ENCODE measurements around the gene SRMS. TPM values are rescaled to one million over a fixed set of nuclear protein-coding genes. Genes with fewer than 3 reads are reported as not detected.
A peak's percentile ranks its signal among the peaks of the same experiment; 100 is the strongest.

SRMS gene
- polyA plus RNA-seq, 1 donor from 2014 or later, result 0.43 TPM

GRCh38 chr20:63534427-63534830 lies 13.1 kb downstream of the SRMS start:
- Mint-ChIP-seq H3K27ac (no peak overlapping the region), H3K4me3 (no peak overlapping the region), H3K36me3 (peaks cover 1% of the 10 kb centered on the region)

DNA sequence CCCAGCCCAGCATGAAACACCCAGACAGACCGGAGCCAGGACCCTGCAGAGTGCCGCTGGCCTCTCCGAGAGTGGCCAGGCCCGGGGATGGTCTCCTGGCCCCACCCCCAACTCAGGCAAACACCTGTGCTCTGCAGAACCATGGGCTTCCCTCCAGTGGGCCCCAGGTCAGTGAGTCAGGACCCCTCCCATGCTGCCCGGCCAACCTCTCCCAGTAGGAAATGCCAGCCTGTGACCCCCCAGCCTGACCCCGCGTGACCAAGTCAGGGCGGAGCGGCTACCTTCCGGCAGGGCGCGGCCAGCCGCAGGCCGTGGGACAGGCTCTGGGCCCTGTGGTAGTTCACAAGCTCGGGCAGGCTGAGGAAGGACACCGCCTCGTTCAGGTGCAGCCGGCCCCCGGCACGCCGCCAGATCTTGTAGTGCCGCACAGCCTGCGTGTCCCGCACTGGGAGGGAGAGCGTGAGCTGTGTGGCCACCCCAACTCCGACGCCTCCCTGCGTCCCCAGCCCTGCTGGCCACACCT lies 13.6 kb downstream of the SRMS start:
- H3K27ac Mint-ChIP-seq, result no peak overlapping the region
- peaks cover 2% of the 10 kb centered on the region for H3K27me3 Mint-ChIP-seq
- no peaks in the 10 kb centered on the region for H3K9me3 Mint-ChIP-seq
- no peak overlapping the region for H3K4me3 Mint-ChIP-seq
- peaks cover 2 to 13% (median 8%) of the 10 kb centered on the region in 3 donors for H3K4me1 Mint-ChIP-seq
- H3K36me3 Mint-ChIP-seq, result peaks cover 1% of the 10 kb centered on the region

More at GRCh38 chr20:63534427-63534830, 13.1 kb downstream of the SRMS start:
- Mint-ChIP-seq H3K27me3 (no peaks in the 10 kb centered on the region), H3K9me3 (no peaks in the 10 kb centered on the region), H3K4me1 (peaks cover 2 to 10% (median 5%) of the 10 kb centered on the region in 3 donors)

DNA sequence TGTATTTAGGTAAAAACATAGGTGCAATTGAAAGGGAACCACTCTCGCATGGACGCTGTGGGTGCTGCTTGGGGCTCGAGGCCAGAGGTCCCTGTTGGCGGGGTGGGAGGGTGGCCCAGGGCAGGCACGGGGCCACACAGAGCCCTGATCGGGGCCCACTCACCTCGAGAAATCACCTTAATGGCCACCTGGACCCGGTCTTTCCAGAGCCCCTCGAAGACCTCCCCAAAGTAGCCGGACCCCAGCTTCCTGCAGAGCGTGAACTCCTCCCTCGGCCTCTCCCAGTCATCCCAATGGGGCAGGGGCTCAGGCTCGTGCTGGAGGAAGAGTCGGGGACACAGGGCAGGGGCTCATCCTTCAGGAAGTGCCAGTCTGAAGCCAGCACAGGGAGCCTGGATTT lies 14.2 kb downstream of the SRMS start:
- H3K4me1 Mint-ChIP-seq, result peaks cover 7 to 16% (median 12%) of the 10 kb centered on the region in 3 donors
- H3K9me3 Mint-ChIP-seq, result no peaks in the 10 kb centered on the region
- H3K4me3 Mint-ChIP-seq, result no peak overlapping the region
- no peak overlapping the region for H3K27ac Mint-ChIP-seq
- peaks cover 6% of the 10 kb centered on the region for H3K27me3 Mint-ChIP-seq
- H3K36me3 Mint-ChIP-seq, result peaks cover 1% of the 10 kb centered on the region

DNA sequence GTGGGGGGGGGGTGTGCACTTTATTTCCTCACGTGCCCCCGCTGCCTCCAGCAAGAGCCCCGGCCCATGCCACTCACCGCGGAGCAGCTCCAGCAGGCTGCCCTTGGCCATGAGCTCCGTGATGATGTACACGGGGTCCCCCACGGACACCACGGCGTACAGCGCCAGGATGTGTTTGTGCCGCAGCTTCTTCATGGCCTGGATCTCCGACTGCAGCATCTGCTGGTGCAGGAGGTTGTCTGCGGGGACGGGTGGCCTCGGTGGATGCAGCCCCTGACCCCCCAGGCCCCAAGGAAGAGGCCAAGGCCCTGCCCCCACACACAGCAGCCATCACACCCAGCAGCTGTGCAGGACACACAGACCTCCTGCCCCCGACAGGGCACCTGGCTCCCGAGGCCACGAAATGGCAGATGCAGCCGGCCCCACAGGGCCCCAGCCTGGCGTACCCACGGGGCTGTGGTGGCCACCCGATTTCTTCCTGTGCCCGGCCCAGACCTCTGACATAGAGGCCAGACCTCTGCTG lies 15.0 kb downstream of the SRMS start:
- Mint-ChIP-seq H3K27me3 (peaks cover 6% of the 10 kb centered on the region), H3K4me1 (peaks cover 5 to 21% (median 20%) of the 10 kb centered on the region in 3 donors), H3K36me3 (peaks cover 1% of the 10 kb centered on the region), H3K4me3 (peak overlapping the region in 1 of 4 donors; percentile 35), H3K27ac (peak overlapping the region in 1 of 3 donors; percentile 6), H3K9me3 (no peaks in the 10 kb centered on the region)

DNA sequence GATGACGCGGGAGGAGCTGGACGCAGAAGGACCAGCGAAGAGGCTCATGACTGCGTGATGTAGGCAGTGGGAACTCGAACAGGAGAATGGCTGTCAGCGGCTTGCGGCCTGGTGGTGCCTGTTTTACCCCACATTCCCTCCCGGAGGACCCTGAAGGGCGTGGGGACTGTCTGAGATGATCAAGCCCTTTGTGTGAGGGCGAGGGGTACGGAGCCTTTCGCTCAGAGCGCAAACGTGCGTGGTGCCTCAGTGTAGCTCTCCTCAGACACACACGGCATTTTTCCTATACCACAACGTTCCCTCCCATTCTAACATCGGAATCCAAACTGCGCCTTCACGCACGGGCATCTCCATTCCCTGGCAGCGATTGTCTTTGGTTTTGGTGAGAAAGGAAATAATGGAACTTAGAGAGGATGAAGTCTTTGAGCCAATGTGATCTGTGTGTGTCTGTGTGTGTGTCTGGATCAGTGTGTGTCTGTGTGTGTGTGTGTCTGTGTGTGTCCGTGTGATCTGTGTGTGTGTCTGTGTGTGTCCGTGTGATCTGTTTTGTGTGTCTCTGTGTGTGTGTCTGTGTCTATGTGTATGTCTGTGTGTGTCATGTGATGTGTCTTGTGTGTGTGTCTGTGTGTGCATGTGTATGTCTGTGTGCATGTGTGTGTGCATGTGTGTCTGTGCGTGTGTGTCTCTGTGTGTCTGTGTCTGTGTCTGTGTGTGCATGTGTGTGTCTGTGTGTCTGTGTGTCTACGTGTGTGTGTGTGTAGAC lies 15.7 kb downstream of the SRMS start:
- H3K4me1 Mint-ChIP-seq, result peaks cover 7 to 23% (median 19%) of the 10 kb centered on the region in 3 donors
- peaks cover 1% of the 10 kb centered on the region for H3K36me3 Mint-ChIP-seq
- no peaks in the 10 kb centered on the region for H3K9me3 Mint-ChIP-seq
- peaks cover 8% of the 10 kb centered on the region for H3K27me3 Mint-ChIP-seq
- peak overlapping the region in 1 of 4 donors; percentile 35 for H3K4me3 Mint-ChIP-seq
- peak overlapping the region; percentile 0 to 48 (median 6) for H3K27ac Mint-ChIP-seq

DNA sequence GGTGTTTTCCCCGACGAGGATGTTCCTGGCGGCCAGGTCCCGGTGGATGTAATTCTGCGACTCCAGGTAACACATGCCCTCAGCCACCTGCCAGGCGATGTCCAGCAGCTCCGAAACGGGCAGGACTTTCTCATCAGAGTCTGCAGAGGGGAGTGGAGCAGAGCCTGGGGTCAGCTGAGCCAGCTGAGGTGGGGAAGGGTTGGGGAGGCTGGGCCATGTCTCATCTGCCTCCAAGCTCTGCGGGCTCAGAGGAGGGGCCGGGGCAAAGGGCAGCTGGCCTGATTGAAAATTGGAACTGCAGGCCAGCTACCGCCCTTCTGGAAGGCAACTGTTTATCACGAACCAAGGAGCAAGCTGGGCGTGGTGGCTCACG lies 16.8 kb downstream of the SRMS start:
- Mint-ChIP-seq H3K36me3 (peaks cover 1% of the 10 kb centered on the region), H3K27ac (no peak overlapping the region), H3K27me3 (peaks cover 8% of the 10 kb centered on the region), H3K4me3 (no peak overlapping the region), H3K9me3 (no peaks in the 10 kb centered on the region), H3K4me1 (peaks cover 7 to 24% (median 21%) of the 10 kb centered on the region in 3 donors)

GRCh38 chr20:63529861-63530787 lies 17.4 kb downstream of the SRMS start:
- H3K4me1 Mint-ChIP-seq, result peaks cover 7 to 28% (median 21%) of the 10 kb centered on the region in 3 donors
- H3K4me3 Mint-ChIP-seq, result no peak overlapping the region
- H3K27ac Mint-ChIP-seq, result no peak overlapping the region
- peaks cover 8% of the 10 kb centered on the region for H3K27me3 Mint-ChIP-seq
- no peaks in the 10 kb centered on the region for H3K9me3 Mint-ChIP-seq
- H3K36me3 Mint-ChIP-seq, result no peaks in the 10 kb centered on the region

DNA sequence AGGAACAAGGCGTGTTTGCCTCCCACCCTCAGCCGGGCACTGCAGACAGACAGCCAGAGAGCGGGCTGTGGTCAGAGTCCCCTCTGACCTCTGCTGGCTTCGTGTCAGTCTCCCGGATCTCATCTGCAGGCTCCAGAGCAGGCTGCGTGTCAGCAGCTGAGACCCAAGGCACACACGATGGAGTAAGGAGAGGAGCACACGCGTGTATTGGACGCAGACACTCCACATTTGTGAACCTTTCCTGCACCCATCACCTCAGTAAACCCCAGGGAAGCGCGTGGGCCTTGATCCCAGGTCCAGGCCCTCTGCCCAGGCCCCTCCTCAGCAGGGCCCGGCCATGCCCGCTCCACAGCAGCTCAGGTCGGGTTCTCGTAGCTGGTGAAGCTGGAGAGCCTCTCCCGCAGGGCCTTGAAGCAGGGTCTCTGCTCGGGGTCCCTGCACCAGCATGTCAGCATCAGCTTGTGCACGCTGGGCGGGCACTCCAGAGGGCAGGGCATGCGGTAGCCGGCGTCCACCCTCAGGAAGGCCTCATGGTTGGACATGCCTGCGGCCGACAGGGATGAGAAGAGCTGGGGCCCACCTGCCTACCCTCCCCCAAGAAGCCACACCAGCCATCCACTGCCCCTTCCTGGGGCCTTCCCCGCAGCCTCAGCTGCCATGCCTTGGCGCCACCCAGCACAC lies 18.2 kb downstream of the SRMS start:
- Mint-ChIP-seq H3K4me1 (peaks cover 7 to 31% (median 21%) of the 10 kb centered on the region in 3 donors), H3K27ac (peak overlapping the region in 1 of 3 donors; percentile 92), H3K4me3 (peak overlapping the region in 1 of 4 donors; percentile 71), H3K9me3 (peaks cover 0 to under 1% (median 0%) of the 10 kb centered on the region in 3 donors), H3K36me3 (peaks cover under 1% of the 10 kb centered on the region), H3K27me3 (peaks cover 8% of the 10 kb centered on the region)

- H3K27me3 Mint-ChIP-seq, result peaks cover 8% of the 10 kb centered on the region
- H3K9me3 Mint-ChIP-seq, result peaks cover 0 to 6% (median 0%) of the 10 kb centered on the region in 3 donors
- peak overlapping the region in 3 of 4 donors; percentile 12 to 70 (median 53) for H3K4me3 Mint-ChIP-seq
- H3K4me1 Mint-ChIP-seq, result peaks cover 8 to 31% (median 24%) of the 10 kb centered on the region in 3 donors
- H3K27ac Mint-ChIP-seq, result peak overlapping the region in 1 of 3 donors; percentile 91
- peaks cover 2% of the 10 kb centered on the region for H3K36me3 Mint-ChIP-seq
These were observed 20.4 kb downstream of the SRMS start for GRCh38 chr20:63527184-63527583.

DNA sequence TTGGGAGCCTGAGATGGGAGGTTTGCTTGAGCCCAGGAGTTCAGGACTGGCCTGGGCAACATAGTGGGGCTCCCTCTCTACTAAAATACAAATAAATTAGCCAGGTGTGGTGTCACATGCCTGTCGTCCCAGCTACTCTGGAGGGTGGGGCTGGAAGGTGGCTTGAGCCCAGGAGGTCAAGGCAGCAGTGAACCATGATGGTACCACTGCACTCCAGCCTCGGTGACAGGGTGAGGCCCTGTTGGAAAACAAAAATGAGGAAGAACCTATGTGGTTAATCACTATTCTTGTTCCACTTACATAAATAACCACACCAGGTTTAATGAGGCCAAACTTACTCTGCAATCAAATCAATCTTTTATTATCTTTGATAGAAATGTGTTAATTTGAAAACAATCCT lies 21.6 kb downstream of the SRMS start:
- peak overlapping the region in 1 of 3 donors; percentile 60 for H3K27ac Mint-ChIP-seq
- H3K27me3 Mint-ChIP-seq, result peaks cover 8% of the 10 kb centered on the region
- H3K36me3 Mint-ChIP-seq, result peaks cover 2% of the 10 kb centered on the region
- peaks cover 8 to 26% (median 21%) of the 10 kb centered on the region in 3 donors for H3K4me1 Mint-ChIP-seq
- peak overlapping the region in 3 of 4 donors; percentile 16 to 76 (median 17) for H3K4me3 Mint-ChIP-seq
- H3K9me3 Mint-ChIP-seq, result peaks cover 0 to 6% (median 0%) of the 10 kb centered on the region in 3 donors

DNA sequence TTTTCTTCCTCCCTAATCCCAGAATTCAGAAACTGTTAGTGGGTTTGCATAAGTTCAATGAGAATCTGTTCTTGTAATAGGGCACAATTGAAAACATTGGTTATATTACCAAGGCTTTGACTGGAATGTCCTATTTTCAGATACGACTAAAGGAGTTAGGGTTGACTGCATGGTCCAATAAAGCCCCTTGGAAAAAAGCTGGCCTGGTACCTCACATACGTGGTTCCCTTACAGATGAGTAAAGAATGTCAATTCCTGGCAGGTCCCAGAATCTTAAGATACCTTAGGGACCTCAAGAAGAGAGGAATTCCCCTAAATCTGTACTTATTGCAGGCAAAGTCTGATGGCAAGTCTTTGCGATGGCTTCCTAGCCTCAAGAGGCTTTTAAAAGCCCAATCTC lies 22.4 kb downstream of the SRMS start:
- H3K27ac Mint-ChIP-seq, result peak overlapping the region in 1 of 3 donors; percentile 52
- H3K4me1 Mint-ChIP-seq, result peaks cover 8 to 26% (median 21%) of the 10 kb centered on the region in 3 donors
- H3K27me3 Mint-ChIP-seq, result peaks cover 8% of the 10 kb centered on the region
- peaks cover 2% of the 10 kb centered on the region for H3K36me3 Mint-ChIP-seq
- H3K4me3 Mint-ChIP-seq, result peak overlapping the region in 3 of 4 donors; percentile 12 to 90 (median 65)
- H3K9me3 Mint-ChIP-seq, result peaks cover 0 to 6% (median 0%) of the 10 kb centered on the region in 3 donors

DNA sequence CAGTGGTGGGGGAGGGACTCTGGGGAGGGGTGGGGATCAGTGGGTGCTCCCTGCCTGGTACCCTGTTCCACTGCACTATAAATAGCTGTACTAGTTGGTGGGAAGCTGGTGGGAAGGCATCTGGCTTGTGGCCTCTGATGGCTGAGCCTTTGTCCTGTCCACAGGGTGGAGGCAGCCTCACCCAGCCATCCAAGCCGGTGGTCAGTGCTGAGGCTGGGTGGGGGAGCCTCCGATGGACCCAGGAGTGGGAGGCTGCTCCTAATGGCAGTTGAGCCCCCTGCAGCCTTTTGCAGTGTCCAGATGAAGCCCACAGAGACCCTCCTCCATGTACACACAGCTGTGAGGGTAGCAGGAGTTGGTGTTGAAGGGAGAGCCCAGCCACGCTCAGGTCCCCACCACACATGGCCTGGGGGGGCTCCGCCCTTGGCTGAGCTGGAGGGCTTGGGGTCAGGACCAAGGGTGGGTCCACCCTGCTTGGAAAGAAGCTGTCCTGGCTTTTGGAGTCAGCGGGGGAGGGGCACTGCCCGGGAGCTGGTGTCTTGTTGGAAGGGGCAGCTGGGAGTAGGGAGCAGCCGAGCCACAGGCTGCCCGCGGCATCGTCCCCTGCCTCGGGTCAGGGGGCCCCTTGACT lies 24.5 kb downstream of the SRMS start:
- Mint-ChIP-seq H3K27me3 (peaks cover 3% of the 10 kb centered on the region), H3K36me3 (peaks cover 2% of the 10 kb centered on the region), H3K9me3 (peaks cover 0 to 6% (median 0%) of the 10 kb centered on the region in 3 donors), H3K4me3 (peak overlapping the region in 2 of 4 donors; percentile 82 to 90), H3K4me1 (peaks cover 5 to 22% (median 14%) of the 10 kb centered on the region in 3 donors), H3K27ac (peak overlapping the region; percentile 23 to 55 (median 47))

- H3K9me3 Mint-ChIP-seq, result peaks cover 0 to 6% (median 0%) of the 10 kb centered on the region in 3 donors
- H3K27me3 Mint-ChIP-seq, result peaks cover 4% of the 10 kb centered on the region
- H3K4me3 Mint-ChIP-seq, result peak overlapping the region; percentile 28 to 82 (median 75)
- H3K36me3 Mint-ChIP-seq, result peaks cover 2% of the 10 kb centered on the region
- peaks cover 5 to 16% (median 9%) of the 10 kb centered on the region in 3 donors for H3K4me1 Mint-ChIP-seq
- peak overlapping the region in 2 of 3 donors; percentile 47 to 55 for H3K27ac Mint-ChIP-seq
These were observed 25.3 kb downstream of the SRMS start for GRCh38 chr20:63522091-63522868.

Data from IgD-negative memory B cell (primary cell).